ENCODE data around the gene CLDND2. TPM values are rescaled to one million over a fixed set of nuclear protein-coding genes. Genes with fewer than 3 reads are reported as not detected.
"Not testable (repeated sequence)": the region's sequence is repeated elsewhere in the genome, so short reads cannot be mapped to it uniquely, and the experiment has no call there.

Gene CLDND2
- total RNA-seq, 3 donors from 2014 or later, result 1.3 to 2.1 (median 1.3) TPM

DNA sequence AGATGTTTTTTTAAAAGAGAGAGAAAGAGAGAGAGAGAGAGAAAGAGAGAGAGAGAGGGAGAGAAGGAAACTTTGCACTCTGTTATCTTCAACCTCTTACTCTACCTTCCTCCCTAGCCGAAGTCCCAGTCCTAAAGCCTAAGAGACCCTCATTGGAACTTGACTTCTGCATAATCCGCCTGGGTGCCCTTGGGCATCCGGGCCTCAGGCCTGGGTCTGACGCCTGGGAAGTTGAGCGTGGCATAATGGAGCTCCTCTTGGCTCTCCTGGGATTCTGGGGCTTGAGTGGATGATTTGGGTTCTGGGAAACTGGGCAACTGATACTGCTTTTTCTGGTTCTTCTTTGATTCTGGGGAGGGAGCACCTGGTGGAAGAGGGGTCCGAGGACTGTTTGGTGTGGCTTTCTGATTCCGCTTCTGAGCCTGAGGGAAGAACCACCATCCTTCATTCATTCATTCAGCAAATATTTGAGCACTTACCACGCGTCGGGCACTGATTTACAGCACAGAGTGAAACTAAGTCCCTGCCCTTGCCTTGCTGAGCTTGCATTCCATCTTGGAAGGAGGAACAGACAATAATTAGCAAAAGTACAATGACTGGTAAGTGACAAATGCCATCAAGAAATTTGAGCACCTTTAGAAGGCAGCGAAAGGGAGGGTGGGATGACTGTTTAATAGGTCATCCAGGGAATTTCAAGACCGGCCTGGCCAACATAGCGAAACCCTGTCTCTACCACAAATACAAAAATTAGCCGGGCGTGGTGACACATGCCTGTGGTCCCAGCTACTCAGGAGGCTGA, 42.3 kb upstream of the CLDND2 start:
- ATAC-seq, result no peak
- TF ChIP-seq CTCF (IDR thresholded peaks at IDR 0.05), result no peak
- Histone ChIP-seq H3K36me3 (ENCODE audit: low read depth) (no peaks in the 10 kb centered on the region), H3K9me3 (no peaks in the 10 kb centered on the region), H3K4me1 (ENCODE audit: low read depth) (no peaks in the 10 kb centered on the region), H3K4me3 (no peak overlapping the region)
- no peak for DNase-seq
- intact Hi-C loops (cut with DNase I, micrococcal nuclease), result no loop called here

GRCh38 chr19:51407511-51408131, 38.8 kb upstream of the CLDND2 start:
- peak in 1 of 3 donors; percentile 54 for DNase-seq
- peak; percentile 19 for TF ChIP-seq CTCF (IDR thresholded peaks at IDR 0.05)
- ATAC-seq, result peak; percentile 71
- H3K4me1 ChIP-seq (ENCODE audit: low read depth), result no peaks in the 10 kb centered on the region
- peaks cover 7% of the 10 kb centered on the region for H3K9me3 ChIP-seq
- no peaks in the 10 kb centered on the region for H3K36me3 ChIP-seq (ENCODE audit: low read depth)
- H3K4me3 ChIP-seq, result no peak overlapping the region
- intact Hi-C loops (cut with DNase I, micrococcal nuclease), result no loop called here

- Histone ChIP-seq H3K9me3 (peaks cover 19% of the 10 kb centered on the region), H3K4me1 (ENCODE audit: low read depth) (no peaks in the 10 kb centered on the region), H3K4me3 (no peak overlapping the region), H3K36me3 (ENCODE audit: low read depth) (no peaks in the 10 kb centered on the region)
- DNase-seq (no peak), ATAC-seq (no peak)
- TF ChIP-seq CTCF (IDR thresholded peaks at IDR 0.05), result no peak
- intact Hi-C loops (cut with DNase I, micrococcal nuclease), result no loop called here
These were observed 33.3 kb upstream of the CLDND2 start for GRCh38 chr19:51402117-51402516.

DNA sequence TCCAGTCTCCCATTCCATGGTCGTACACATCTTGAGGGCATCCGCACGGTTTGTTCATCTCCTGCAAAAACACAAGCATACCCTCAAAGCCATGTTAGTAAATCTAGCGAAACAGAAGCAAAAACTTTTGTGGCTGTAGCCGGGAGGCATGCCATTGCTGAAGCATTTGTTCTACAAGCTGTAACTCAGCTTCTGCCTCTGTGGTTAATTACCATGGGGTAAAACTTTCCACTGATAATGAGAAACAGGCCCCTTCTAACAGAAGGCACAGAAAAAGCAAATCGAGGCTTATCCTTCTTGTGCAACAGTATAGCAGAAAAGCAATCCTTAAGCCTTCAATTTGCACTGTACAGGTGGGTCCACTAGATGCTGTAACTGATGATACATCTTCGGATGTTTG, 31.1 kb upstream of the CLDND2 start:
- H3K9me3 ChIP-seq, result peaks cover 19% of the 10 kb centered on the region
- H3K36me3 ChIP-seq (ENCODE audit: low read depth); intact Hi-C loops (cut with DNase I, micrococcal nuclease); DNase-seq; ATAC-seq; H3K4me3 ChIP-seq; H3K4me1 ChIP-seq (ENCODE audit: low read depth): not testable (repeated sequence)

GRCh38 chr19:51399231-51399630, 30.4 kb upstream of the CLDND2 start:
- Histone ChIP-seq H3K36me3 (ENCODE audit: low read depth) (no peaks in the 10 kb centered on the region), H3K4me1 (ENCODE audit: low read depth) (peaks cover 5% of the 10 kb centered on the region), H3K4me3 (no peak overlapping the region), H3K9me3 (peaks cover 19% of the 10 kb centered on the region)
- no peak for TF ChIP-seq CTCF (IDR thresholded peaks at IDR 0.05)
- no peak for ATAC-seq
- no peak for DNase-seq
- intact Hi-C loops (cut with DNase I, micrococcal nuclease), result no loop called here

DNA sequence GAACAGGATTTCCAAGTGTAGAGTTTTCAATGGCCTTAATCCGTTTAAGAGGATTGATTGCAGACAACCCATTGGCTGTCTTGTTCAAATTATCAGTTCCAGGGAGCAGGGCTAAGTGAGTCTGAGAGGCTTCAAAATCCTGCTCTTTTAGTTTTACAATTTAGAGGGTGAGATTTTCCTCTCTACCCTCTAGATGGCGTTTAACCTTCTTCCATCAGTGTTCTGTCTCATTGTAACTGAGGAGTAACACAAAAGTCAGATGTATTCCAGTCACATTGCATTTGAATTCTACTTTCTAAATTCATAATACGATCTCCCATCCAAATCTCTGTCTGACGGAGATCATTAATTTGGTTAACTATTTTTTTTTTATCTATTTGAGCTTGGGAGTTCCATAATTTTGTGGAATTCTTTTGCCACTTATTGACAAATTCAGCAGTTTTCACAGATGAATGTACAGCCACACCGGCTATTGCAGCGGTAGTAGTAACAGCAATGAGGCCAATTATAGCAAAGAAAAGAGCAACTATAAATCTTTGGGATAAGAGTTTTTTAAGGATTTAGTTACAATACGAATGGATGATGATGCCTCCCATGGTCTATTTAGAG, 29.4 kb upstream of the CLDND2 start:
- intact Hi-C loops (cut with DNase I, micrococcal nuclease), result no loop called here
- Histone ChIP-seq H3K4me3 (no peak overlapping the region), H3K4me1 (ENCODE audit: low read depth) (peaks cover 8% of the 10 kb centered on the region), H3K9me3 (peaks cover 18% of the 10 kb centered on the region), H3K36me3 (ENCODE audit: low read depth) (no peaks in the 10 kb centered on the region)
- ATAC-seq (no peak), DNase-seq (no peak)
- no peak for TF ChIP-seq CTCF (IDR thresholded peaks at IDR 0.05)

DNA sequence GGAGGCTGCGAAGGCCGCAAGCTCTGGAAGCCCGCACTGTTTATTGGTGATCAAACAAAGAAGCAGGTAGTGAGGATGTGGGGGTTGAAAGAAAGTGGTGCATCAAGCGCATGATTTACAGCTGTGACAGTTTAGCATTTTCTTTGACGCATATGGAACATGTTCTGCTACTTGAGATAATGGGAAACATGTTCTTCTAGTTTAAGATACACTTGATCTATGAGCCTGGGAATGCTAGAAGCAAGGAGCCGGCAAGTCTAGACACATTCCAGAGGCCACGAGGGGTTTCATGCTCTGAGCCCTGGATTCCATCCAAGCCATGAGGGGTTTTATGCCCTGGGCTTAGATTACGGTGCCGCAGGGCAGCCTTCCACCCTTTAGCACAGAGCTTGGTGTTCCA, 28.6 kb upstream of the CLDND2 start:
- H3K4me1 ChIP-seq (ENCODE audit: low read depth); intact Hi-C loops (cut with DNase I, micrococcal nuclease); ATAC-seq; DNase-seq; H3K36me3 ChIP-seq (ENCODE audit: low read depth); H3K4me3 ChIP-seq: not testable (repeated sequence)
- H3K9me3 ChIP-seq, result peaks cover 11% of the 10 kb centered on the region

All from mucosa of descending colon (tissue), 3 donors.